MV-4-11 (cell line): ENCODE results near the gene IGSF11.
"Not testable (repeated sequence)": the region's sequence is repeated elsewhere in the genome, so short reads cannot be mapped to it uniquely, and the experiment has no call there.

Source experiments
- DNase-seq: peaks from one replicate; lab custom pipeline; 2025; lab: John Stamatoyannopoulos, UW

Gene IGSF11

DNA sequence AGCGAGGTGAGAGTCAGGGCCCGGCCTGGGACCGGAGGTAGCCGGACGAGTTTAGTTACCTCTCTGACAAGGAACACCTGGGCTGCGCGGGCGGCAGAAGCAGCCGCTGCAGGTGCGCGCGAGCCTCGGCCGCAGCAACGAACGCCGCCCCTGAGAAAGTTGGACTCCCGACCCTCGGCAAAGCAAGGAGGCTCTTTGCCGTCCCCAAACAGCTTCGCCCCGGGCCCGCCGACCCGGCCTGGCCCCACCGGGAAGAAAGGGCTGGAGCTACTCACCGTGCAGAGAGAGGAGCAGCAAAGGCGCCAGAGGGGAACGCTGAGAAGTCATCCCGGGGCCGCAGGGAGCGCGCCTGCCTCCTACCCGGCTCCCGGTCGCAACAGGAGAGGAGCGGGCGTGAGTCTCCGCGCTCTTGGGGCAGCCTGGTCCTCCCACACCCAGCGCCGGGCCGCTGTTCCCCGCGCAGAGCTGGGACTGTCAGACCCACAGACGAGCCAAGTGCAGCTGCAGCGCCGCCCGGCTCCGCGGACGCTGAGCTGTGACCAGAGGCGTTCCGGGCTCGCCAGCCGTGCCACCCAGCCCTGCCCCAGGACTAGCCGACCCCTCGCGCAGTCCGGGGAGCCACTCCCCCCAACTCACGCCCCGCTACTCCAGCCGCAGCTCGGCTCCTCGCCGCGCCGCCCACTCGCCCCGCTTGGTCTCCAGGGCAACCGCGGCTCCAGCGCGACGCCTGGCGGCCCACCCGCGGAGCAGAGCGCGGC lies at the start of gene IGSF11:
Gene IGSF11, minus strand, starts transcription at position 591 of the 758 bp plus-strand sequence. Its CDS starts 264 bp downstream, at position 327.
- no peak for DNase-seq

GRCh38 chr3:119080364-119080763 lies 45.7 kb upstream of the IGSF11 start:
- no peak for DNase-seq

DNA sequence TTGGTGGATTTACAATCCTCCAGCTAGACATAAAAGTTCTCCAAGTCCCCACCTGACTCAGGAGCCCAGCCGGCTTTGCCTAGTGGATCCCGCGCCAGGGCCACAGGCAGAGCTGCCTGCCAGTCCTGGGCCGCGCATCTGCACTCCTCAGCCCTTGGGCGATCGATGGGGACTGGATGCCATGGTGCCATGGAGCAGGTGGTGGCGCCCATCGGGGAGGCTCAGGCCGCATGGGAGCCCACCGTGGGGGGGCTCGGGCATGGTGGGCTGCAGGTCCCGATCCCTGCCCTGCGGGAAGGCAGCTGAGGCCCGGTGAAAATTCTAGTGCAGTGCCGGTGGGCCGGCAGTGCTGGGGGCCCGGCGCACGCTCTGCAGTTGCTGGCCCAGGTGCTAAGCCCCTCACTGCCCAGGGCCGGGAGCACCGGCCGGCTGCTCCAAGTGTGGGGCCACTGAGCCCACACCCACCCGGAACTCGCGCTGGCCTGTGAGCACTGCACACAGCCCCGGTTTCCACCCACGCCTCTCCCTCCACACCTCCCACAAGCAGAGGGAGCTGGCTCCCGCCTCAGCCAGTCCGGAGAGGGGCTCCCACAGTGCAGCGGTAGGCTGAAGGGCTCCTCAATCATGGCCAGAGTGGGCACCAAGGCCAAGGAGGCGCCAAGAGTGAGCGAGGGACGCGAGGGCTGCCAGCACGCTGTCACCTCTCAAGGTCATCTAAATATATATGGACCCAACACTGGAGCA lies 38.8 kb upstream of the IGSF11 start:
- no peak for DNase-seq

- not testable (repeated sequence) for DNase-seq
Measured at GRCh38 chr3:119072451-119072850, 37.8 kb upstream of the IGSF11 start.

DNA sequence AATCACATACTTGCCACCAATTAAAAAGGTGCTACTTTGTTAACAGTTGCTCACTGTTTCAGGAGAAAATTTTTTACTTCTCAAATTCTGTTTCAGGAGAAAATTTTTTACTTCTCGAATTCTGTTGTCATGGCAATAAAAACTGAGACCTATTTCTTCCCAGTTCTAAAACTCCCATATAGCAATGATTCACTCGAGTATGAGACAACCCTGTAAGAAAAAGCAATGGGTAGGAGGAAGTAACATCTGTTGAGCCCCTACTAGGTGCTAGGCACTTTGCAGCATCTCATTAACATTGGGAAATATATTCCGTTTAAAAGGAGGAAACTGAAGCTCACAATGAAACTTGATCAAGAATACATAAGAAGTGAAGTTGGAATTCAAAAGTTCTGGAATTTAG lies 35.1 kb upstream of the IGSF11 start:
- DNase-seq: peak; percentile 67

DNA sequence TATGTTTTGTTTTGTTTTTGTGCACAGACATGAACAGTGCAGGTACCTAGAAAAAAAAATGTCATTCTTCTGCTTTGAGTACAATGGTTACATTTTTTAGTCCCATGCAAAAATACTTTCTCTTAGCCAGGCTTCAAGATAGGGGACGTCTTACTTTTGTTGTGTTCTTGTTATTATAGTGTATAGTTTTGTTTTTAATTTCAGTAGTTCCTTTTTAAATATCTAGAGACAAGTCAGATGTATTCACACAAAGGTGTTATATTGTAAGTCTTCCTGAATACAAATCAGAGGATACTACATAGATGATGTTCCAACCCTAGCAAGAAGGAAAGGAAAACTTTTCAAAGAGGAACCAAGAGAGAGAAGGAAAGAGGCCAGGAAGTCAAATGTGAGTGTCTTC lies 28.8 kb upstream of the IGSF11 start:
- no peak for DNase-seq

GRCh38 chr3:119062892-119063291 lies 28.2 kb upstream of the IGSF11 start:
- no peak for DNase-seq

GRCh38 chr3:119044593-119044992 lies 9.9 kb upstream of the IGSF11 start:
- no peak for DNase-seq

DNA sequence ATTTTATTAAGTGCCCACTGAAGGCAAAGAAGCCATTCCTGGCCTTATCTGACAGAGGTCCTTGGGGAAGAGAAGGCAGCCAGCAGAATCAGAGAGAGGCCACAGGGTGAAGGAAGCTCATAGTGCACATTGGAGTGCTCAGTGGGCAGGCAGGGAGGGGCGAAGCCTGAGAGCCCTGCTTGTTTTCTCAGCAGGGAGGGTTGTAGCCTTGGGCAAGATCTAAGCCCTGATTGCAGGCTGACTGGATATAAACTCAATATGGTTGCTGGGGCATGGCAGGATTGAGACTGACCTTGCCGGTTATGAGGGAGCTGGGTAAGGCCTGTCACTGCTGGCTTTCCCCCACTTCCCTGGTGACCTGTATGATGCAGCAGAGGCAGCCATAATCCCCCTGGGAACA lies 7.5 kb upstream of the IGSF11 start:
- DNase-seq: no peak

DNA sequence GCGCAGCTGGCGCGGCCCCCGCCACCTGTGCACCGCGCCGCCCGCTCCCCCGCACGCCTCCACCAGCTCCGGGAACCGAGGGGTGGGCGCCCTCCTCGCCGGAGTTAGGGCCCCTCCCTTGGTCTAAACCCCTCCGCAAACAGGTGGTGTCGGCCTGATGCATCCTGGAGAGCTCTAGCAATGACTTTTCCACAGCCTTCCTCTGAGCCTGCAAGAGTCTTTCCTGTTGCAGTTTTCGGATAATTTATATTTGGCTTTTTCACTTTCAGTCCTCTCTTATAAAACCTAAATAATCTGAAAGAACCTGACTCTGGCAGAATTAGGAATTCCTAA lies 334 bp upstream of the IGSF11 start:
- no peak for DNase-seq

DNA sequence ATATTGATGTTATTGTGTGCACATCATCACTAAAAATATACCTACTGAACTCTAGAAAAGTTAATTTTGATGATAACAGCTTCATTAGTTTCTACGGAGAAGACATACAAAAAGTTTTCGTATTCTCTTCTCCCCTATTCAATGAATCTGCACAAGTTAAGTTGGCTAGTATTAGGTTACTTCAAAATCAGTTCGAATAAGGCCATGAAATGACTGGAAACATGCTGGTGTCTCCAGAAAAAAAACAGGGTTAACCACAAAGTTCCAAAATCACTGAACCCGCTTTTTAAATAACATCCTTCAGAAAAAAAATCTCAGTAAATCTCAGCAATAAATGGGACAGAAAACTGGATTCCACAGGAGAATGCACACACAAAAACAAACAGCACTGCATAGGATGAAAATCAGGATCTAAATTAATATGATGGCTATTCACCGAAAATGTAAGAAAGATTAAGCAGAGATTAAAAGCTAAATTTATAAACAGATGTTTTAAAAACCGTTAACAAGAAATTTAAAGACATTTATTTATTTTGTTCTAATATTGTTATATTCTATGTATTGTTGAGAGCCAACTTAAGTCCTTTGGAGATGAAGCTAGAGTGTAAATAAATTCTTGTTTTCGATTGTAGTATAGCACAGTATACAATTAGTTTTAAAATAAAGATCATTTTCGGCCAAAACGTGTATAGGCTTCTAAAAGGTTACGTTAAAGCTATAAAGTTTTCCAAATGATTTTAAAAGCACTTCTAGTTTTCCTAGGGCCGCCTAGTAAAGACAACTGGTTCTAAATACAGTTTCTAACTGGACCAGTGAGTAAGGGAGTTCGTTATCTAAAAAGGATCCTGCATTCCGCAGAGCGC lies 1.0 kb downstream of the IGSF11 start:
- DNase-seq: no peak

- DNase-seq: no peak
Measured at GRCh38 chr3:119025171-119025795, 9.4 kb downstream of the IGSF11 start.

GRCh38 chr3:119019767-119020518 lies 14.7 kb downstream of the IGSF11 start:
- no peak for DNase-seq

DNA sequence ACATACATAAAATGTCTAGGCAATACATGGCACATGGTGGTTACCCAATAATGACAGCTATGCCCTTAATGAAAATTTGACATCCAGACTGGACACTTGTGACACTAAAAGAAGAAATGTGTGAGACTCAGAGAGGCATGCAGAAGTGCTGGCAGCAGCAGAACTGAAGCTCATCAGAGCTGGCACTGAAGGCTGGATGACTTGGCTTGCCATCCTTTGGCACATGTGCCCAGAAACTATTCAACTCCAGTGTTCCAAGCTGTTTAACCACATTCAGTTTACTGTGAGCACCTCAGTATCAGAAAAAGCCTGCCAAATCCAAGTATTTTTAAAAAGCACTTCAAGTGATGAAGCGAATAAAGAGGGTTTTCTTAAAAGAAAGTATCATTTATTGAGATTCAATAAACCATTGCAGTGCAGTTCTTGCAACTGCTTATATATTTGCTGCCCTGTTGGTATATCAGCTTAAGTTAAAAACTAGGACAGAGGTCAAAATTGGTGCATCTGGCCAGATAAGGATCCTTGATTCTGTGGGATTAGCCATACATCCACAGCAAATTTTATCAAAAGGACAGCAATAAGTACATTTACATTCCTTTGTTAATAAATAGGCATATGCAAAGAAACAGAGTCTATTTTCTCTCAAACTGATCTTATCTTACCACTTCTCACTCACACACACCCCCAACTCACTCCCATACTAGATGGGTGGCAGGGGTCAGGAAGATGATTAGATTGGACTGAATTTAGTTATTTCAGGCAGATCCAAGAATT lies 15.8 kb downstream of the IGSF11 start:
- DNase-seq: no peak

GRCh38 chr3:119015942-119016341 lies 18.7 kb downstream of the IGSF11 start:
- DNase-seq: no peak

DNA sequence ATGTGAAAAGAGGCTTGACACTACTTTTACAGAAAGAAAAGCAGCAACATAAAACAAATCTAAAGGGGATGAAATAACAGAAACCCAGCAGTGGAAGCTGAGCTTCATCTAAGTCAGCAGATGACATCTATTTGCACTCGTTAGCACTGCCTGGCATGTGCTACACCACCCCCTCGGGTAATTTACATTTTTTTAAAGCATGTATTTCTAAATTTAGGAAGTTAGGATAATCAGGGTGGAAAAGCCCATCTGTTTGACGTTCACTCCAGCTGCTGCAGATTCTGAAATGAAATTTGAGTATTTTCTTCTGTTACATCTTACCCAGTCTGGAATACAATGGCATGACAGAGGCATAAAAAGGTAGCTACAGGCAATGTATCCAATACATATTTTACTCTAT lies 20.7 kb downstream of the IGSF11 start:
- no peak for DNase-seq

- DNase-seq: no peak
Measured at GRCh38 chr3:119011528-119011927, 23.1 kb downstream of the IGSF11 start.

- no peak for DNase-seq
Measured at GRCh38 chr3:118997190-118997589, 37.5 kb downstream of the IGSF11 start.

GRCh38 chr3:118991775-118992174 lies 42.9 kb downstream of the IGSF11 start:
- no peak for DNase-seq

- no peak for DNase-seq
Measured at GRCh38 chr3:118990823-118991560, 43.7 kb downstream of the IGSF11 start.
